Vagina (tissue), 2 donors: ENCODE results near the gene CLEC2B.

Experiments
- CTCF ChIP-seq, 3 experiments: fragments of 450-650 bp in 2 of 3; fragments of 200-600 bp in 1 of 3; sonication (generic) in 1 of 3; IDR thresholded peaks; one replicate each; pipeline ENCODE4 v1.5.1; 2017 to 2019; ENCODE audit warnings: antibody characterized with exemption in 3 of 3, mild to moderate bottlenecking in 2 of 3, moderate library complexity in 2 of 3
- POLR2A ChIP-seq, 2 donors: fragments of 450-650 bp; IDR thresholded peaks; one replicate each; pipeline ENCODE4 v1.6.1; 2017; ENCODE audit warnings: antibody characterized with exemption in 2 of 2, mild to moderate bottlenecking in 2 of 2, moderate library complexity in 2 of 2
- POLR2AphosphoS5 ChIP-seq, 2 donors: sonication (generic); formaldehyde crosslinking; IDR thresholded peaks; one replicate each; pipeline ENCODE4 v1.9.0; 2017; ENCODE audit warnings: antibody characterized with exemption in 2 of 2, mild to moderate bottlenecking in 2 of 2, low read depth in 1 of 2; ENCODE audit not compliant: insufficient read depth in 1 of 2

DNA sequence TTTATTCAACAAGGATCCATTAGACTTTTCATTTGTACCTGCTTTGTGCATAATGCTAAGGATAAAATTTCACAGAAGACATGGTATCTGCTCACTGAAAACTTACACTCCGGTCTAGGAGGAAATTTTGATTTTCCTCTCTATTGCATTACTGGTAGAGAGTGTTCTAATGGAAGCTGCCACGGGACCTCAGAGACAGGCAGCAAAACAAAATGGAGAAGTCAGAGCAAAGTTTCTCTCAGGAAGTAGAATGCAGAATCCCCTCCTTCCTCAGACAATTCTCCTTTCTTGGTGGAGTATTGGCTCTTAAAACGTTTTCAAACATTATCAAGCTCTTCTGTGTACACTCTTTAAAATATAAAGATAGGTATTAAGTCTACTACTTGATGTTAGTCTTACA, 12.3 kb downstream of the CLEC2B start:
- TF ChIP-seq POLR2AphosphoS5 (IDR thresholded peaks at IDR 0.05; ENCODE audit: insufficient read depth in 1 of 2, low read depth in 1 of 2) (no peak), CTCF (IDR thresholded peaks at IDR 0.05) (no peak), POLR2A (IDR thresholded peaks at IDR 0.05) (no peak)
